Small intestine (tissue), 7 donors: ENCODE measurements around the gene TCF20. TPM values are rescaled to one million over a fixed set of nuclear protein-coding genes. Genes with fewer than 3 reads are reported as not detected.

Experiments used
- DNase-seq, 2 donors: peaks; one replicate each; pipeline versions ENCODE4 v3.0.0 to v3.0.0-alpha.2; 2013
- FAIRE-seq: peaks from 2 replicates; lab custom pipeline; 2012; peaks lifted over from hg19 to GRCh38; lab: Jason Lieb, UNC
- H3K27ac ChIP-seq, 3 donors: one replicate each; pipeline ENCODE4 v1.5.1; 2013; ENCODE audit warnings: low read length in 2 of 3, mild to moderate bottlenecking in 2 of 3, control low read depth in 1 of 3, inconsistent platforms in 1 of 3, low read depth in 1 of 3, moderate library complexity in 1 of 3
- H3K27me3 ChIP-seq, 3 donors: one replicate each; pipeline ENCODE4 v1.6.1; 2013; ENCODE audit warnings: low read length in 3 of 3, inconsistent platforms in 1 of 3; ENCODE audit not compliant: control insufficient read depth in 3 of 3, insufficient read depth in 3 of 3
- H3K36me3 ChIP-seq, 3 donors: one replicate each; pipeline ENCODE4 v1.6.1; 2013; ENCODE audit warnings: low read length in 3 of 3, inconsistent platforms in 1 of 3, low read depth in 1 of 3, mild to moderate bottlenecking in 1 of 3, moderate library complexity in 1 of 3; ENCODE audit not compliant: control insufficient read depth in 3 of 3, insufficient read depth in 2 of 3
- H3K4me1 ChIP-seq, 3 donors: one replicate each; pipeline ENCODE4 v1.6.1; 2013; ENCODE audit warnings: low read length in 2 of 3, inconsistent platforms in 1 of 3, low read depth in 1 of 3, mild to moderate bottlenecking in 1 of 3, moderate library complexity in 1 of 3; ENCODE audit not compliant: control insufficient read depth in 3 of 3, insufficient read depth in 2 of 3
- H3K4me3 ChIP-seq, 3 donors: one replicate each; pipeline ENCODE4 v1.5.1; 2013; ENCODE audit warnings: low read length in 3 of 3, control low read depth in 1 of 3, inconsistent platforms in 1 of 3, low read depth in 1 of 3, mild to moderate bottlenecking in 1 of 3, moderate library complexity in 1 of 3
- H3K9me3 ChIP-seq, 2 donors: one replicate each; pipeline ENCODE4 v1.6.1; 2013; ENCODE audit warnings: low read depth in 1 of 2, low read length in 1 of 2; ENCODE audit not compliant: control insufficient read depth in 2 of 2, insufficient read depth in 1 of 2
- WGBS, 3 donors: extraction: QIAGEN DNeasy Blood & Tissue Kit; methylation state at CpG; one replicate each; pipeline ENCODE4 v1.1.7; 2013; 5-methylcytosine and 5-hydroxymethylcytosine counted together
- polyA plus RNA-seq, 4 donors: library from polyadenylated mRNA; stranded (reverse) in 3 of 4; unstranded in 1 of 4; fragments of 200-250 nt in 3 of 4; fragments of 120-200 nt in 1 of 4; gene quantifications; one replicate each; pipeline versions ENCODE4 v1.2.1 to v1.2.3, GENCODE V29; 2013
- donor health status: healthy with polysubstance abuse.
- donor health status: control.
- donor health status: control.
- donor health status: Bipolar disorder and iron deficiency.
- donor health status: healthy.

Gene TCF20
- polyA plus RNA-seq, 4 donors = 6.2 to 32.0 (median 13.5) TPM

DNA sequence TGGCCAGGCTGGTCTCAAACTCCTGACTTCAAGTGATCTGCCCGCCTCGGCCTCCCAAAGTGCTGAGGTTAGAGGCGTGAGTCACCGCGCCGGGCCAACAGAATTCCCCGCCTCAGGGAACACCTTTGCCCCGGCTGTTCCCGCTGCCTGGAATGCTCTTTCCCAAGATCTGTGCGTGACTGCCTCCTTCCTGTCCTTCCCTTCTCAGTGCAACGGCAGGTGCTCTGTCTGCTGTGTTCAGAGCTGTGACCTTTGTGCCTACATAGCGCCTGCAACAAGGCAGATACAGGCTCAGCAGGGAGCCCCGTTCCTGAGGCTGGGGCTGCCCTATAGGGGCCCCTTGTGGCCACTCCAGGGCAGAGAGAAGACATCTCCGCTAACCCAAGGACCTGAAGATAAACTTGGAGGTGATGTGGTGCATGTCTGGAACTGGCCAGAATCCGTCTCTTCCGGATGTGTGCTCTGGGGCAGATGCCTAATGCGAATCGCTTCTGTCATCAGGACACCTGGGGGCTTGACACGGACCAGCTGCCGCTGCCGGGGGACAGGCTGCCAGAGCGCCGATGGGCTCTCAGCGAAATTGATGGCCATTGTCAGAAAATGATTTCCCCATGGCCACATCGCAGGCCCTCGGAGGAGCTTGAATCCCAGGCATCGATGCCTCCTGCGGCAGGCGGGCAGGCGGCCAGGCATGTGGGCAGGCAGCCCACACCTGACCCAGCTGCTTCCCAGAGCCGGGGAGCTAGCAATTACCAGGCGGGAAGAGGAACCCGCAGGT is 43.5 kb upstream of the TCF20 start:
- Histone ChIP-seq H3K27me3 (no peaks in the 10 kb centered on the region), H3K9me3 (no peaks in the 10 kb centered on the region), H3K4me1 (peaks cover 0 to 54% (median 6%) of the 10 kb centered on the region in 3 donors), H3K27ac (peak overlapping the region; percentile 52 to 68 (median 58)), H3K4me3 (no peak overlapping the region), H3K36me3 (no peaks in the 10 kb centered on the region)
- FAIRE-seq (no peak), DNase-seq (peak; percentile 96 to 99)
- 11 to 40% (median 25%) methylated on average over 33 of the region's 33 CpGs for WGBS, 3 donors

DNA sequence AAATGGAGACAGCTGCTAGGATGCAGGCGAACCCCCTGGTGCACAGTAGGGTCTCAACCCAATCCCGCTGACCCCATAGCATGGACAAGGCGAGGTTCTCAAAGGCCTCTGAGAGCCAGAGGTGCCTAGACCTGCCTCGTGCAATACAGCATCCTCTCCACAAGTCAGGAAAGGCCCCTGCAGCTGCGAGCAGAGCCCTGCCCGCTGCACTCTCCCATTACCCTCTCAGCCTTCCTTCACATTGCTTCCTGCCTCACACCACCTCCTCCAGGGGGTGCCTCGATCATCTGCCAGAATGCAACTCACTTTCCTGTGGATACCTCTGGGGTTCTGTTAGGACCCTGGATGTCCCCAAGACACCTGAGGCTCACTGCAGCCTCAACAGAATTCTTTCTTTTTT is 42.8 kb upstream of the TCF20 start:
- Histone ChIP-seq H3K36me3 (no peaks in the 10 kb centered on the region), H3K9me3 (no peaks in the 10 kb centered on the region), H3K4me3 (no peak overlapping the region), H3K4me1 (peaks cover 0 to 57% (median 6%) of the 10 kb centered on the region in 3 donors), H3K27ac (peak overlapping the region; percentile 27 to 68 (median 56)), H3K27me3 (no peaks in the 10 kb centered on the region)
- WGBS, 3 donors = 71 to 82% (median 75%) methylated on average over 7 of the region's 7 CpGs
- FAIRE-seq (no peak), DNase-seq (no peak)

DNA sequence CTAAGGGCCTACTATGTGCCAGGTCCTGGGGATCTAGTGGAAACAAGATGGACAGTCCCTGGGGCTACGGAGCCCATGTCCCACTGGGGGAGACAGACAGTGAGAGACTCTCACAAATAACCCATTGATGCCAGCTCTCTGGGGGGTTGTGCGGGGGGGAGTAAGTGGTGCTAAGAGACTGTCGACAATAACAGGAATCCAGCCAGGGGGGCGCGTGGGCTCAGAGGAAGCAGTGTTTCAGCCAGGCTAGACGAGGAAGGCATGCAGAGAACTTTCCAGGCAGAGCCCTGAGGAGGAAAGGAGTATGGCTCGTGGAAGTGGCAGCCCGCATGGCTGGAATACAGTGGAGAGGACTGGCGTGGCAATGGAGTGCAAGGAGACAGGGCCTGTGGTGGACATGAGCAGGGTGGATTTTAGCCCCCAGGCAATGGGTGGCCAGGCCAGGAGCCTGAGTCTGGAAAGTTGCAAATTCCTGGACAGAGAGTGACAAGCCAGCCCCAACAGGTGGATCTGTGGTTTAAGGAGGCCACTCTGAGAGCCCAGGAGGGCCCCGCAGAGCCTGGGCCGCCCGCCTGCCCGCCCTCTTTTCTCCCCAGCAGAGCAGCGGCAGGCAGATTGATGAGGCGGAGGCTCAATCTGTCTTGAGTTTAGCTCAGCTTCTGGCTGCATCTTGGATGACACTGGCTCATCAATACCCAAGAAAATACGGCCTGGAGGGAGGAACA is 40.0 kb upstream of the TCF20 start:
- Histone ChIP-seq H3K36me3 (no peaks in the 10 kb centered on the region), H3K9me3 (no peaks in the 10 kb centered on the region), H3K4me3 (no peak overlapping the region), H3K27ac (no peak overlapping the region), H3K4me1 (peaks cover 0 to 33% (median 4%) of the 10 kb centered on the region in 3 donors), H3K27me3 (no peaks in the 10 kb centered on the region)
- 83 to 87% (median 87%) methylated on average over 16 of the region's 16 CpGs for WGBS, 3 donors
- no peak for FAIRE-seq
- no peak for DNase-seq

DNA sequence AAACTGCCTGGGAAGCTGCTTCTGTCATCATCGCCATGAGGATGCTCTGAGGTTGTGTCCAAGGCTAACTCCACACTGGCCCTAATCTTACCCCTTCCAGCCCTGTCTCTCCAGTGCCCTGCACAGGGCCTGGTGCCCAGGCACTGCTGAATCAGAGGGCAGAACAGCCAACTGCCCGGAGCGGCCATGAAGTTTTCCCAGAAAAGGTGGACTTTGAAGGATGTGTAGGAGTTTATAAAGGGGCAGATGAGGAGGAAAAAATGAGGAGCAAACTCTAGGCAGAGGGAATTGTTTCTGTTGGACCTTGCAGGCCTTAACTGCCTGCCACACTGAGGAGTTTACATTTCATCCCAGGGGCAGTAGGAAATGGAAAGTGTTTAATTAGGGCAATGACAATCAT is 39.4 kb upstream of the TCF20 start:
- Histone ChIP-seq H3K36me3 (no peaks in the 10 kb centered on the region), H3K4me3 (no peak overlapping the region), H3K4me1 (peaks cover 0 to 28% (median 0%) of the 10 kb centered on the region in 3 donors), H3K27ac (no peak overlapping the region), H3K9me3 (no peaks in the 10 kb centered on the region), H3K27me3 (no peaks in the 10 kb centered on the region)
- 82 to 91% (median 88%) methylated on average over 3 of the region's 3 CpGs for whole genome bisulfite sequencing, 3 donors
- no peak for FAIRE-seq
- DNase-seq = no peak

DNA sequence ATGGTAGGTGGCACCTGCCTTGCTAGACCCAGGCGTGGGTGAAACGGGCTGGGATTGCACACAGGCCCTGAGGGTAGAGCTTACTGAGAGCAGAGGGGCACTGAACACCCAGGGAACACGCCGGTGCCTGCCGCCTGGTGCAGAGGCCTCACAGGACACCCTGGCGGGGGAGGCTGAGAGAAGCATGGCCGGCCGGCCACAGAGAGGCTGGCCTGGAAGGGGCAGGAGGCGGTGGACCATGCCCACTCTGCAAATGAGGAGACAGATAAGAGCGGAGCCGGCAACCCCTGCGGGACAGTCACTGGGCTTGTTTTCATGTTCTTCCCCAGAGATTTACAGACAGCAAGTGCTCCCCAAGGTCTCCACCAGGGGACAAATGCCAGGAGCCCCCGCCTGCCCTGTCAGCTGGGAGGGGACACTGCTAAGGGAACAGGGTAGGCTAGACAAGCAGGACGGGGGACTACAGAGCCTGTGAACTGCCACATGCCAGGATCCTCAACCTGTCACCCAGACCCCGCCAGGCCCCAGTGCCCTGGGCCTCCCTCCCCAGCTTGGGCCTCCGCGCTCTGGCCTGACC is 38.5 kb upstream of the TCF20 start:
- Histone ChIP-seq H3K27ac (no peak overlapping the region), H3K4me1 (peaks cover 0 to 28% (median 0%) of the 10 kb centered on the region in 3 donors), H3K9me3 (no peaks in the 10 kb centered on the region), H3K4me3 (no peak overlapping the region), H3K36me3 (no peaks in the 10 kb centered on the region), H3K27me3 (no peaks in the 10 kb centered on the region)
- WGBS, 3 donors = 82 to 87% (median 83%) methylated on average over 15 to 17 of the region's 17 CpGs
- FAIRE-seq (no peak), DNase-seq (no peak)

DNA sequence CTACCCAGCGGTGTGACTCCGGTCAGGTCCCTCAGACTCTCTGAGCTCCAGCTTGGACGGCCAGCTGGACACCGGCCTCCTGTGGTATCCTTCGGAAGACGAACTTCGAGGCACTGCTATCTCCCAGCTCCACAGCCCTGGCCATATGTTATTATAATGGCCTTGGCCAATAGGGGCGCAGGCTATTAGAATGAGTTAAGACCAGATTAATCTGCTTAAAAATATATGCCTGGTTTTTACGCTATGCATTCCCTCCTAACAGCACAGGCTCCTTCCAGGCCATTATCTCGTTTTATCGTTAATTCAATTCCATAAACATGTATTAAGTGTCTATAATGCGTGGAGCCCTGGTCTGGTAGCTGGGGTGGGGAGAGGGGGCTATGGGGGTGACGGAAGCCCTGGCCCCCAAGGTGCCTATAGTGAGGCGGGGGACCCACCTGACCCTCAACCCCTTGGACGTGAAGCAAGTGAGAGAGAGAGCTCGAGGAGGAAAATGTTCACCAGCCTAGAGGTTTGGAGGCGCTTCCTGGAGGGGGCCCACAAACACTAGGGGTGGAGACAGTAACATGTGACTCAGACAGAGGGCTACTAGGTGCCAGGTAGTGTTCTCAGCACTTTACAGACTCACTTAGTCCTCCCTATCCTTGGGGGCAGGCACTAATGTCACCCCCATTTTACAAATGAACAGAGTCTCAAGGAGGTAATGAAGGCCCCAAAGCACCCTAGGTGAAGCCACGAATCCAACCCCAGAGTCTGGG is 37.5 kb upstream of the TCF20 start:
- no peak overlapping the region for H3K4me3 ChIP-seq
- H3K36me3 ChIP-seq = no peaks in the 10 kb centered on the region
- DNase-seq (no peak), FAIRE-seq (no peak)
- H3K27me3 ChIP-seq = no peaks in the 10 kb centered on the region
- H3K27ac ChIP-seq = no peak overlapping the region
- H3K9me3 ChIP-seq = no peaks in the 10 kb centered on the region
- WGBS, 3 donors = 86 to 88% (median 87%) methylated on average over 18 of the region's 18 CpGs
- peaks cover 0 to 29% (median 0%) of the 10 kb centered on the region in 3 donors for H3K4me1 ChIP-seq

DNA sequence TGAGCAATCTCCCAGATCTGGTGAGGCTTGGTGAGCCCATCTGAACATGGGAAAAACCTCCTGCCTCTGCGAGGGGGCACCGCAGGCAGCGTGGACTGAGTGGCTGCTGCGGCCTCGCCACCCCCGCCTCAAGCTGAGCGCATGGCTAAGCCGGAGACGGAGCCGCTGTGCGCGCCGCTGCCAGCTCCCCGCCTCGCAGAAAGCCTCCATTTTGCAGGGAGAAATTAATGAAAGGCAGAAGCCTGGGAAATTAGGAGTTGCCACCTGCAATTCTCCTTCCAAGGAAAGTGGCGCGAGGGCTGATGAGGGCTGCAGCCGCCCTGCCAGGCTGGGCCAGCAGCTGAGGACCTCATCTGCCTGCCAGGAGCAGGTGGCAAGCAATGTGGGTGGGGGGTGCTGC is 35.6 kb upstream of the TCF20 start:
- Histone ChIP-seq H3K9me3 (no peaks in the 10 kb centered on the region), H3K36me3 (no peaks in the 10 kb centered on the region), H3K27me3 (no peaks in the 10 kb centered on the region), H3K4me3 (no peak overlapping the region), H3K27ac (no peak overlapping the region), H3K4me1 (peaks cover 0 to 42% (median 2%) of the 10 kb centered on the region in 3 donors)
- DNase-seq (no peak), FAIRE-seq (no peak)
- 85 to 89% (median 85%) methylated on average over 18 of the region's 18 CpGs for WGBS, 3 donors

DNA sequence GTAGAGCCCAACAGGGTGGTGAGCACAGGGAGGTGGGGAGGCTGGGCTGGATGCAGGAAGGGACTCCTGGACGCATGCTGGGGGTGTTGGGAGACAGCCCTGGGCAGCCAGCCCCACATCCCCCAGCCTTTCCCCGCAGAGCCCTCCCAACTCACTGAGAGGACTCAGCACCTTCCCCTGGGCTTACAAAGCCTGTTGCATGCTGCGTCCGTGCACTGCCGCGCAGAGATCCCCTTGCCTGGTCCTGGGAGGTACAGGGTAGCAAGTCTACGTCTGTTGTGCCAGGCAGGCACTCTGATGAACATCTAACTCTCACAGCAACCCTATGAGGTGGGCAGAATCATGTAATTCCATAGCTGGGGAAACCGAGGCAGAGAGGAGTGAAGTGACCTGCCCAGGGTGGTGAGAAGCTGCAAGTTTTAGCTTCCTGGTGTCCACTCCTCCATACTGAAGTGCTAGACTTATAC is 33.9 kb upstream of the TCF20 start:
- DNase-seq (no peak), FAIRE-seq (no peak)
- no peaks in the 10 kb centered on the region for H3K36me3 ChIP-seq
- no peaks in the 10 kb centered on the region for H3K9me3 ChIP-seq
- no peak overlapping the region for H3K4me3 ChIP-seq
- H3K27me3 ChIP-seq = no peaks in the 10 kb centered on the region
- H3K4me1 ChIP-seq = peaks cover 4 to 58% (median 10%) of the 10 kb centered on the region in 3 donors
- WGBS, 3 donors = 14 to 38% (median 22%) methylated on average over 8 of the region's 8 CpGs
- peak overlapping the region in 1 of 3 donors; percentile 8 for H3K27ac ChIP-seq
